Ishikawa (cell line): ENCODE results near the gene TPM1.

Experiments
- CEBPB ChIP-seq: IDR thresholded peaks from 2 replicates; pipeline ENCODE4 v1.6.1; 2012
- CREB1 ChIP-seq: IDR thresholded peaks from 2 replicates; pipeline ENCODE4 v1.6.1; 2012; ENCODE audit warnings: low read depth
- EGR1 ChIP-seq: IDR thresholded peaks from 2 replicates; pipeline ENCODE4 v1.6.1; 2012
- EP300 ChIP-seq: IDR thresholded peaks from 2 replicates; pipeline ENCODE4 v1.6.1; 2012; ENCODE audit warnings: borderline replicate concordance
- FOXM1 ChIP-seq: IDR thresholded peaks from 2 replicates; pipeline ENCODE4 v1.6.1; 2012; ENCODE audit warnings: low read depth, borderline replicate concordance
- NFIC ChIP-seq: IDR thresholded peaks from 2 replicates; pipeline ENCODE4 v1.6.1; 2012
- RAD21 ChIP-seq: IDR thresholded peaks from 2 replicates; pipeline ENCODE4 v1.6.1; 2012; ENCODE audit warnings: low read depth
- TAF1 ChIP-seq: IDR thresholded peaks from 2 replicates; pipeline ENCODE4 v1.6.1; 2012; ENCODE audit warnings: low read depth, mild to moderate bottlenecking
- TCF12 ChIP-seq: IDR thresholded peaks from 2 replicates; pipeline ENCODE4 v1.6.1; 2012; ENCODE audit warnings: low read depth
- TEAD4 ChIP-seq: IDR thresholded peaks from 2 replicates; pipeline ENCODE4 v1.6.1; 2012
- YY1 ChIP-seq: IDR thresholded peaks from 2 replicates; pipeline ENCODE4 v1.6.1; 2012; ENCODE audit warnings: low read depth
- ZBTB7A ChIP-seq: IDR thresholded peaks from 2 replicates; pipeline ENCODE4 v1.6.1; 2012; ENCODE audit warnings: low read depth
- TF ChIP-seq, protein P1 (sequence below): IDR thresholded peaks from 2 replicates; pipeline ENCODE4 v1.6.1; 2012
- TF ChIP-seq, protein P2 (sequence below): IDR thresholded peaks from 2 replicates; pipeline ENCODE4 v1.6.1; 2012; ENCODE audit warnings: low read depth, mild to moderate bottlenecking
- TF ChIP-seq, protein P3 (sequence below): IDR thresholded peaks from 2 replicates; pipeline ENCODE4 v1.6.1; 2012

The TPM1 gene

GRCh38 chr15:63040509-63040908, 2.0 kb upstream of the TPM1 start:
- TF ChIP-seq, protein P1, sequence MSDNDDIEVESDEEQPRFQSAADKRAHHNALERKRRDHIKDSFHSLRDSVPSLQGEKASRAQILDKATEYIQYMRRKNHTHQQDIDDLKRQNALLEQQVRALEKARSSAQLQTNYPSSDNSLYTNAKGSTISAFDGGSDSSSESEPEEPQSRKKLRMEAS, result no peak
- TF ChIP-seq TEAD4, result 0 out of 2 replicates have a peak, but pooled peaks have one; percentile 15

GRCh38 chr15:63040954-63041353, 1.6 kb upstream of the TPM1 start:
- TF ChIP-seq RAD21, result no peak
- no peak for TF ChIP-seq NFIC
- TF ChIP-seq, protein P1, result no peak
- TF ChIP-seq YY1, result no peak
- no peak for TF ChIP-seq TAF1
- TF ChIP-seq, protein P2, sequence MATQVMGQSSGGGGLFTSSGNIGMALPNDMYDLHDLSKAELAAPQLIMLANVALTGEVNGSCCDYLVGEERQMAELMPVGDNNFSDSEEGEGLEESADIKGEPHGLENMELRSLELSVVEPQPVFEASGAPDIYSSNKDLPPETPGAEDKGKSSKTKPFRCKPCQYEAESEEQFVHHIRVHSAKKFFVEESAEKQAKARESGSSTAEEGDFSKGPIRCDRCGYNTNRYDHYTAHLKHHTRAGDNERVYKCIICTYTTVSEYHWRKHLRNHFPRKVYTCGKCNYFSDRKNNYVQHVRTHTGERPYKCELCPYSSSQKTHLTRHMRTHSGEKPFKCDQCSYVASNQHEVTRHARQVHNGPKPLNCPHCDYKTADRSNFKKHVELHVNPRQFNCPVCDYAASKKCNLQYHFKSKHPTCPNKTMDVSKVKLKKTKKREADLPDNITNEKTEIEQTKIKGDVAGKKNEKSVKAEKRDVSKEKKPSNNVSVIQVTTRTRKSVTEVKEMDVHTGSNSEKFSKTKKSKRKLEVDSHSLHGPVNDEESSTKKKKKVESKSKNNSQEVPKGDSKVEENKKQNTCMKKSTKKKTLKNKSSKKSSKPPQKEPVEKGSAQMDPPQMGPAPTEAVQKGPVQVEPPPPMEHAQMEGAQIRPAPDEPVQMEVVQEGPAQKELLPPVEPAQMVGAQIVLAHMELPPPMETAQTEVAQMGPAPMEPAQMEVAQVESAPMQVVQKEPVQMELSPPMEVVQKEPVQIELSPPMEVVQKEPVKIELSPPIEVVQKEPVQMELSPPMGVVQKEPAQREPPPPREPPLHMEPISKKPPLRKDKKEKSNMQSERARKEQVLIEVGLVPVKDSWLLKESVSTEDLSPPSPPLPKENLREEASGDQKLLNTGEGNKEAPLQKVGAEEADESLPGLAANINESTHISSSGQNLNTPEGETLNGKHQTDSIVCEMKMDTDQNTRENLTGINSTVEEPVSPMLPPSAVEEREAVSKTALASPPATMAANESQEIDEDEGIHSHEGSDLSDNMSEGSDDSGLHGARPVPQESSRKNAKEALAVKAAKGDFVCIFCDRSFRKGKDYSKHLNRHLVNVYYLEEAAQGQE, result no peak
- TF ChIP-seq CREB1, result no peak
- no peak for TF ChIP-seq TEAD4
- TF ChIP-seq, protein P3, sequence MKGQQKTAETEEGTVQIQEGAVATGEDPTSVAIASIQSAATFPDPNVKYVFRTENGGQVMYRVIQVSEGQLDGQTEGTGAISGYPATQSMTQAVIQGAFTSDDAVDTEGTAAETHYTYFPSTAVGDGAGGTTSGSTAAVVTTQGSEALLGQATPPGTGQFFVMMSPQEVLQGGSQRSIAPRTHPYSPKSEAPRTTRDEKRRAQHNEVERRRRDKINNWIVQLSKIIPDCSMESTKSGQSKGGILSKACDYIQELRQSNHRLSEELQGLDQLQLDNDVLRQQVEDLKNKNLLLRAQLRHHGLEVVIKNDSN, result no peak
- no peak for TF ChIP-seq EP300
- TF ChIP-seq EGR1, result no peak
- no peak for TF ChIP-seq TCF12
- no peak for TF ChIP-seq FOXM1
- TF ChIP-seq CEBPB, result no peak
- TF ChIP-seq ZBTB7A, result no peak

- no peak for TF ChIP-seq FOXM1
Measured at GRCh38 chr15:63041402-63041973, 1.1 kb upstream of the TPM1 start.

- TF ChIP-seq ZBTB7A, result no peak
- no peak for TF ChIP-seq EP300
- TF ChIP-seq NFIC, result no peak
- TF ChIP-seq CEBPB, result no peak
- no peak for TF ChIP-seq CREB1
- no peak for TF ChIP-seq RAD21
- TF ChIP-seq, protein P2, result no peak
- TF ChIP-seq, protein P1, result no peak
- TF ChIP-seq EGR1, result no peak
Measured at GRCh38 chr15:63042877-63043334, 359 bp downstream of the TPM1 start.

GRCh38 chr15:63043335-63044076, 959 bp downstream of the TPM1 start:
- TF ChIP-seq, protein P2, result no peak
- TF ChIP-seq FOXM1 (no peak), RAD21 (no peak), EP300 (no peak), NFIC (no peak), TCF12 (no peak), ZBTB7A (no peak), EGR1 (no peak)
- TF ChIP-seq, protein P3, result no peak
- TF ChIP-seq, protein P1, result no peak
